ENCODE data around the gene TIMM17B.

GRCh38 chrX:48924270-48924669, 26.7 kb upstream of the TIMM17B start:
- no peak for TF ChIP-seq FOXM1 (IDR thresholded peaks at IDR 0.05; ENCODE audit: borderline replicate concordance, low read depth)
- no peak for TF ChIP-seq CEBPB (IDR thresholded peaks at IDR 0.05)
- TF ChIP-seq MAX (IDR thresholded peaks at IDR 0.05): no peak
